GM21447 (cell line): ENCODE measurements around the gene TEX29.

Source experiments
- ATAC-seq: cut with Tn5 transposase; IDR thresholded peaks from one replicate; pipeline ENCODE4 v1.9.1; 2021; ENCODE audit not compliant: unreplicated experiment

TEX29 gene

GRCh38 chr13:111367340-111367739 lies 46.9 kb downstream of the TEX29 start:
- no peak for ATAC-seq

DNA sequence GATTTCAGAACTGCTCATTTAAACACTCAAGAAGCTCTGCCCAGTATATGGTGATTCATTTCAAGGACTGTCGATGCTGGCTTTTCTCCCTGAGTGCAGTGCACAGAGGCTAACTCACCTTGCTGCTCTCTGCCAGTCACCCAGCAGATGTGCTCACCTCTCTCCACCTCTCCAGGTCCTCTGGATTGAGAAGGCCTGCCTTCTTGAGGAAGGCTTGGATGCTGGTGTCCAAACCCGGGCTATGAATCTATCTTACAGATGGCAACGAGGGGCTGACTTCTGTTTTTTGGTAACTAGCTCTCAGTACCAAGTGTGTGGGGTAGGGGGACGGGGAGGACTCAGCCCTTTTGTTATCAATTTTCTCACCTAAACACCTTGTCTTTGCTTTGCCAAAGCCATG lies 47.6 kb downstream of the TEX29 start:
- ATAC-seq = no peak

- ATAC-seq = no peak
Measured at GRCh38 chr13:111370147-111370546, 49.7 kb downstream of the TEX29 start.

DNA sequence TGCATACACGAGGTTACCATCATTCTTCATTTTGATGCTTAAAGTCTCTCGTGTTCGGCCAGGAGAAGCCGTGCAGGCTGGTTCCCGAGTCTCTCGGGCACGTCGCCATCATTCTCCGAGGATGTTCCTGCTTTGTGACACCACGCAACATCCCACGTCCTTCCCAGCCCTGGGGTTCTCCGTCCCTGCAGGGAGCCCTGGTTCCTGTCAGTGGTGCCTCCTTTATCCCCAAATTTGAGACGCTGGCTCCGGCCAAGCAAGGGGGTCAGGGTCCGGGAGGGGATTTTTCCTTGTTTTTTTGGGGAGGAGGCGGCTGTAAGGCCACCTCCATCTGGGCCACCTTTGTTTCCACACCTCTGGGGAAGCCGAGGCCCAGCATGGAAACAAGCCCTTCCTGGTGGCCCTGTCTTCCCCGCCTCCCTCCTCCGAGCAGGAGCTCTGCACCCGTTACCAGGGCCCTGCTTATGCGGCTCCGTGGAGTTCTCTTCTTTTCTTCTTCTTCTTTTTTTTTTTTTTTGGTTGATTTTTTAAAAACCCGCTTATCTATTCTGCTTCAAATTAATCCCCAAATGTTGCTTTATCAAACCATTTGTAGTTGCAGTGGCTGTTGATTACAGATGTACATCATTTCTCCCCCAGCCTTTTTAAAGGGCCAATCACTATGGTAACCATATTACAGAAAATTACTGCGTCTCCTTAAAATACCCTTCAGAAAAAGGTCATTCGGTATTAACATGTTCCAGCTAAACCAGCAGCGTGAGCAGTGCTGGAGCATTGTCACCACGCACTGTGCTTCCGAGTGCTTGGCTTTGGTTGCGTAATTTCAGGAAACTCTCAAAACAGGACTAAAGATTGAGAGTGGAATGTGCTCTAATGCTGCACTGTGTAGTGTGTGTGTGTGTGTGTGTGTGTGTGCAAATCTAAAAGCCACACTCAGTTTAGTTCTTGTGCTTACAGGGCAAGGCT lies 50.4 kb downstream of the TEX29 start:
- no peak for ATAC-seq

DNA sequence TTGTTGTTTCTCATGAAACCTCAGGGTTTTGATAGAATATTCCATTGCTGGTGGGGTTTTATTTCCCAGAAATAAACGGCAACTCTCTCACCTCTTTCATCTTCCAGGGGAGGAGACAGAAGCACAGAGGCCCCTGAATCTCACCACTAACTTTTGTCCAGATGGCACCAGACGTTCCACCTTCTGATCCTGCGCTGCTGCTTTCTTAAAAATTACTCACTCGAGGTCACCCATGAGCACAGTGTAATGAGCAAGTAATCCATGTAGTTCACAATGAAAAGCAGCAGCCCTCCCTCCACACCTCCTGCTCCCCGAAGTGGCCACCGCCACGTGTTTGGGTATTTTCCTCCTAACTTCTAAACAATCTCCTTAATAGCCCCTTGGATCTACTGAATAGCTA lies 51.3 kb downstream of the TEX29 start:
- no peak for ATAC-seq

- ATAC-seq = no peak
Measured at GRCh38 chr13:111372651-111373425, 52.4 kb downstream of the TEX29 start.

DNA sequence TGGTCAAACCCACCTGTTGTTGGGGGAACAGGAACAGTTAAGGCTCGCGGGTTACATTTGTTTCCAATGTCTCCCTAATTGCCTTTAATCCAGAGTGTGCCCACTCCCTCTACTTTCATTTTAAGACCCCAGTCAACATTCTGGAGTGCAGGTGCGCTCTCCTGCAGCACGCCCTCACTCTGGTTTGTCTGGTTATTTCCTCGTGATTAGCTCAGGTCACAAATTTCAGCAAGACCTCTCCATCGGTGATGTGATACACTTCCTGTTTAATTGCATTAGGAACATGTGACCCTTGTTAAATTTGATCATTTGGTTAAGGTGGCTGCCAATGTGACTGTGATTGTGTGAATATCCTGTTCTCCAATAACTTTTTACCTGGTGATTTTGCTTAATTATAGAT lies 53.0 kb downstream of the TEX29 start:
- no peak for ATAC-seq

DNA sequence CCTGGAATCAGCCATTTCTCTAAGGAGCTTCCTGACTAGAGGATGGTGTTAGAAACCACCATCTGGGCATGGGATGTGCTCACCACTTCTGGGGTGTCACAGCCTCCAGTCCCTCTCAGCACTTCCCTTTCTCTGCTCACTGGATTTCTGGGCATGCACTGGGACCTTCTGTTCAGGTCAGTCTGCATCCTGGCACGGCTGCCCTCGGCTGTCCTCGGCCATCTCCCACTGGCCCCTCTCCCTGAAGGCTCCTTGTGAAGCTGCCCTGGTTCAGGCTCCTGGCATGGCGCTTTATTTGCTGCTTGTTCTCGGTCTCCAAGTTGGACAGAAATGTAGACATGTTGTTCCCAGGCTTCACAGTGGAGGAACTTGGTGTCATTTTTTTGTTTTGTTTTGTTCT lies 60.0 kb downstream of the TEX29 start:
- no peak for ATAC-seq

DNA sequence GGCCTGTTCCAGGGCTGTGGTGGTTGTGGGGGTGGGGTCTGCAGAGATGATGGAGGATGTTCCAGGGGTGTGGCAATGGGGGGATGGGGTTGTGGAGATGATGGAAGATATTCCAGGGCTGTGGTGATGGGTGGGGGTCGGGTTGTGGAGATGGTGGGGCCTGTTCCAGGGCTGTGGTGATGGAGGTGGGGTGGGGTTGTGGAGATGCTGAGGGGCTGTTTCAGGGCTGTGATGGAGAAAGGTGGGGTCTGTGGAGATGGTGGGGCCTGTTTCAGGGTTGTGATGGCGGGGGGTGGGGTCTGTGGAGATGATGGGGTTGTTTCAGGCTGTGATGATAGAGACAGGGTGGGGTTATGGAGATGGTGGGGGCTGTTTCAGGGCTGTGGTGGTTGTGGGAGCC lies 62.0 kb downstream of the TEX29 start:
- ATAC-seq = no peak

DNA sequence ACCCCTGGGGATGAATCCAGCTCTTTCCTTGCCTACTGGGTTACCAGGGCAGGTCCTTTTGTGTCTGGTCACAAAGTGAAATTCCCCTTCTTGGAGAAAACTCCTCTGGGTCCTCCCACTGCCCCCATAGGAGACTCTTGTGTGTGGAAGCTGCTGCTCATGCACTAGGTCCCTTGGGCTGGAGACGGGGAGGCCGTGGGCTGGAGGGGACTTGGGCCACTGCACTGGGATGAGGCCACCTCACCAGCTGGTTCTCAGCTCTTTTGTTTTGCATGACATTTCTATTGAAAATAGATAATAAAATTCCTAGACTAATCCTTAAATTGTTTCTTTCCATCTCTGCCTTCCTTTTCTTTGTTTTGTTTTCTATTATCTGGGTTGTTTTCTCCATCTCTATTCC lies 62.4 kb downstream of the TEX29 start:
- no peak for ATAC-seq

DNA sequence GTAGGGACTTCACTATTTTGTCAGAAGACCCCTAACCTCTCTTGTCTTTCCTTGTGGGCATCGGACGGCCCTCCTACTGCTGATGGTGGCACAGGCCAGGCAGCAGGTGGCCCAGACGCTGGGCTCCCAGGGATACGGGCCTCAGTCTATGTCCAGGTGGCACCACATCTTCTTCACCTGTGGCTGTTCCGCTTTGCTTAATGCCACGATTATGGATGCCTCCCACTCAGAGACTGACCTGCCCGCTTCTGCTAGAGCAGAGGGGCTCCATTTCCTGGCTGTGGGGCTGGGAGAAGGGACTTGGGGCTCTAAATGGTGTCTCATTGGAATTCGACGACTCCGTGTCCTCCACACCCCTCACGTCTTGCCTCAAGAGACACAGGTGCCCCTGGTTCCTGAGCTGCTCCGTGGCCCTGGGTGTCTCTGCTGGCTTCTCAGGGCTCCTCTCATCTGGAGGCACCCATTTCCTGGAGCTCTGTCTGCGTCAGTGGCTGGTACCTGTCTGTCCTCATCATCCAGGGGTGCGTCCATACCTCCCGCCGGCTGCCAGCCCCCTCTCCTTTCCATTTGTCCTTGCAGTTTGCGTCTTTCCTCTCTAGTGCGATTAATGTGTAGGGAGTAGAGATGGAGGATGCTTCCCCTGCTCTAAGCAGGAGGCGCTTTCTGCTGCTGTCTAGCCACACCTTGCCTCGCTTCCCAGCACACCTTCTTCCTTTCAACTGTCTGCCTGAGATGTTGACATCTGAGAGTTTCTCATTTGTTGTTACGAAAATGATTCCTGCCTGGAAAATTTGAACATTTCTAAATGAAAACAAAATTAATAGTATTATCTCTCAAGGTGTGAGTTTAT lies 63.4 kb downstream of the TEX29 start:
- no peak for ATAC-seq

DNA sequence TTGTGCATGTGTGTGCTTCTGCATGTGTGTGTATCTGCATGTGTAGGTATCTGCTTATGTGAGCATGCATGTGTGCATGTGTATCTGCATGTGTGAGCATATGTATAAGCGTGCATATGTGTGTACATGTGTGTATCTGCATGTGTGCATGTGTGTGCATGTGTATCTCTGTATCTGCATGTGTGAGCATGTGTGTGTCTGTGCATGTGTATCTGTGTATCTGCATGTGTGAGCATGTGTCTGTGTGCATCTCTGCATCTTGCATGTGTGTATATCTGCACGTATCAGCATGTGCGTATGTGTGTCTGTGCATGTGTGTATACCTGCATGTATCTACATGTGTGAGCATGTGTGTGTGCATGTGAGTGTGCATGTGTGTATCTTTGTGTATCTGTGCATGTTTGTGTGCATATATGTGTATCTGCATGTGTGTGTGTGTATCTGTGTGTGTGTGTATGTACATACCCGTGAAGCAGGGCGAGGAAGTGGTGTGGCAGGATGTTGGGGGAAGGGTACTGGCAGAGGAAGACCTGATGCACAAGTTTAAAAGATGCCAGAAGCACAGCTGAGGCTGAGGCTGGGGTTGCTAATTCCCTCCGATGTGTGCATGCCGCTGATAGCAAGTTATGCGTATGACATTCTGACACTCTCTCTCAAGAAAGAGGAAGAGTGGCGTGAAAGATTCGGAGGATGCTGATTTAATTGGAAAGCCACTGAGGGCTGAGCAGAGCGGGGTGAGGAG lies 64.2 kb downstream of the TEX29 start:
- ATAC-seq = no peak

- no peak for ATAC-seq
Measured at GRCh38 chr13:111385183-111385857, 64.9 kb downstream of the TEX29 start.

GRCh38 chr13:111387026-111387871 lies 66.8 kb downstream of the TEX29 start:
- ATAC-seq = no peak

DNA sequence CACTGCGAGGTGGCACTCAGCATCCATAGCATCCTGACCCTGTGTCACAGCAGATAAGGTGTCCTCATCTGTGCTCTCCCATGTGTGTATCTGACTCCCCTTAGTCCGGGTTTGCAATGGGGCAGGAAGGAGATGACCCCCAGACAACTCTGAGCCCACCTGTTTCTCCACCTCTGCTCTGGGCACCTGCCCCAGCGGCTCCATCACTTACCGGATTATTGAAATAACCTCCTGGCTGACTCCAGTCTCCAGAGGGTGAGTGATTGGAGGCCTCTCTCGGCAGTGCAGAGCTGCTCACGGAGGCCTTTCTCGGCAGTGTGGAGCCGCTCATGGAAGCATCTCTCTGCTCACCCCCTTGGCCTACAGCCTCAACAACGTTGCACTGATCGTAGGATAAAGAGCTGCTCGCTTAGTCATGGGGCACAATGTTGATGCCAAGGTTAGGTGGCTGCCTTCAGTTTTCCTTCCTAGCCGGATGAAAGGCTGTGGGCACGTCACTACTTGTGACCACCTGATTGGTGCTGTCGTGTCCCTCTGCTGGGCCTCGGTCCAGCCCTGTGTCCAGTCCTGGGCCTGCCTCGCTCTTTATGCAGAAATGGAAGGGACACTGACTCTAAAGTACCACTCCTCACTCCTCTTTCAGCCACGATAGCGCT lies 67.6 kb downstream of the TEX29 start:
- ATAC-seq = no peak

GRCh38 chr13:111388851-111389500 lies 68.5 kb downstream of the TEX29 start:
- ATAC-seq = no peak

GRCh38 chr13:111389621-111390521 lies 69.4 kb downstream of the TEX29 start:
- ATAC-seq = no peak
